GM12878 (cell line): ENCODE data around the gene KLK13. TPM values are rescaled to one million over a fixed set of nuclear protein-coding genes. Genes with fewer than 3 reads are reported as not detected.

Source experiments
- ATAC-seq: fragments of 200-7000 bp; cut with Tn5 transposase; 3 replicates; pipeline ENCODE4 v1.9.1; 2020; ENCODE audit warnings: mild to moderate bottlenecking, moderate library complexity
- BruUV-seq: library from RNA; stranded (reverse); fragments of 400-500 nt; replicated peaks from 2 replicates; lab custom pipeline; 2021; lab: Mats Ljungman, UMichigan
- CTCF ChIA-PET: fragments of 300-600 bp; sonication (Branson Sonifier 250); formaldehyde crosslinking; extraction: SDS; loops from one replicate; lab custom pipeline; 2021; ENCODE audit warnings: inconsistent platforms; lab: Yijun Ruan, JAX
- POLR2A ChIA-PET: fragments of 350-600 bp; formaldehyde crosslinking; extraction: SDS; loops from one replicate; lab custom pipeline; 2021; ENCODE audit warnings: inconsistent platforms; lab: Charles Lee
- RAD21 ChIA-PET: fragments of 300-600 bp; sonication (Branson Sonifier 250); formaldehyde crosslinking; loops from one replicate; lab custom pipeline; 2023; ENCODE audit warnings: antibody characterized with exemption; ENCODE audit not compliant: unreplicated experiment; lab: Charles Lee
- SMC1A ChIA-PET: fragments of 300-600 bp; sonication (Branson Sonifier 250); formaldehyde crosslinking; loops from one replicate; lab custom pipeline; 2023; ENCODE audit not compliant: unreplicated experiment, uncharacterized antibody; lab: Charles Lee
- DNase-seq: peaks from one replicate; pipeline ENCODE4 v3.0.0-alpha.2; 2011; ENCODE audit warnings: low read depth, low spot score
- FAIRE-seq: peaks from 3 replicates; lab custom pipeline; 2011; peaks lifted over from hg19 to GRCh38; lab: Jason Lieb, UNC
- H2AFZ ChIP-seq: 2 replicates; pipeline ENCODE4 v1.6.0; 2011; ENCODE audit warnings: low read depth, low read length, control low read depth; ENCODE audit not compliant: control insufficient read depth
- H3K27ac ChIP-seq: 2 replicates; pipeline ENCODE4 v1.5.1; 2011; ENCODE audit warnings: control low read depth; ENCODE audit not compliant: control insufficient read depth, insufficient read depth
- H3K27me3 ChIP-seq, 2 experiments: replicated peaks in 1 of 2; 2 replicates each; pipeline versions ENCODE4 v1.6.0 to v1.6.1; 2011; ENCODE audit warnings: low read length in 1 of 2; ENCODE audit not compliant: control insufficient read depth in 2 of 2, insufficient read depth in 2 of 2
- H3K36me3 ChIP-seq, 2 experiments: 2 replicates each; pipeline ENCODE4 v1.5.1; 2011; ENCODE audit warnings: low read length in 1 of 2; ENCODE audit not compliant: control insufficient read depth in 2 of 2, insufficient read depth in 2 of 2
- H3K4me1 ChIP-seq: 2 replicates; pipeline ENCODE4 v1.6.1; 2011; ENCODE audit warnings: mild to moderate bottlenecking, low read length, moderate library complexity, mixed read lengths; ENCODE audit not compliant: control insufficient read depth, insufficient read depth
- H3K4me2 ChIP-seq: 2 replicates; pipeline ENCODE4 v1.6.0; 2011; ENCODE audit warnings: control low read depth; ENCODE audit not compliant: control insufficient read depth, insufficient read depth
- H3K4me3 ChIP-seq: fragments of 200-600 bp; sonication (generic); 2 replicates; pipeline ENCODE4 v1.5.1; 2016
- H3K79me2 ChIP-seq: 2 replicates; pipeline ENCODE4 v1.6.0; 2011; ENCODE audit warnings: low read length; ENCODE audit not compliant: control insufficient read depth, insufficient read depth
- H3K9ac ChIP-seq: 2 replicates; pipeline ENCODE4 v1.8.0; 2011; ENCODE audit warnings: low read length, control low read depth, mixed read lengths; ENCODE audit not compliant: control insufficient read depth, insufficient read depth
- H3K9me3 ChIP-seq: replicated peaks from 3 replicates; pipeline ENCODE4 v1.5.1; 2011; ENCODE audit warnings: mild to moderate bottlenecking, low read length; ENCODE audit not compliant: control insufficient read depth, insufficient read depth
- H4K20me1 ChIP-seq: 2 replicates; pipeline ENCODE4 v1.6.0; 2011; ENCODE audit not compliant: control insufficient read depth, insufficient read depth
- CHD4 ChIP-seq: fragments of 200-600 bp; sonication (generic); IDR thresholded peaks from 2 replicates; pipeline ENCODE4 v1.6.1; 2016; ENCODE audit warnings: mild to moderate bottlenecking
- E2F4 ChIP-seq: IDR thresholded peaks from 2 replicates; pipeline ENCODE4 v1.6.1; 2012; ENCODE audit warnings: low read depth, low read length, improper control_type of control experiment
- GABPA ChIP-seq: IDR thresholded peaks from 2 replicates; pipeline ENCODE4 v1.6.1; 2014; ENCODE audit warnings: antibody characterized with exemption, low read depth, mild to moderate bottlenecking, inconsistent platforms
- PRDM15 ChIP-seq: fragments of 450-650 bp; formaldehyde crosslinking; IDR thresholded peaks from 2 replicates; pipeline ENCODE4 v1.4.0; 2020; ENCODE audit warnings: mild to moderate bottlenecking, moderate library complexity
- RCOR1 ChIP-seq: conservative IDR thresholded peaks from 2 replicates; pipeline ENCODE4 v1.6.1; 2012; ENCODE audit warnings: low read depth, low read length, improper control_type of control experiment
- RELB ChIP-seq: fragments of 450-650 bp; IDR thresholded peaks from 2 replicates; pipeline ENCODE4 v1.6.1; 2017; ENCODE audit warnings: low read depth, mild to moderate bottlenecking, moderate library complexity
- SPI1 ChIP-seq: IDR thresholded peaks from 2 replicates; pipeline ENCODE4 v1.6.1; 2011; ENCODE audit warnings: low read depth, mild to moderate bottlenecking, low read length, moderate library complexity, borderline replicate concordance; ENCODE audit not compliant: insufficient read depth
- SUPT20H ChIP-seq: IDR thresholded peaks from 2 replicates; pipeline ENCODE4 v1.6.1; 2011; ENCODE audit warnings: low read depth, mild to moderate bottlenecking, low read length, moderate library complexity, borderline replicate concordance; ENCODE audit not compliant: control insufficient read depth
- TCF3 ChIP-seq: IDR thresholded peaks from 2 replicates; pipeline ENCODE4 v1.6.1; 2012; ENCODE audit warnings: low read depth, mild to moderate bottlenecking, low read length, borderline replicate concordance; ENCODE audit not compliant: insufficient read depth
- ZZZ3 ChIP-seq: IDR thresholded peaks from 2 replicates; pipeline ENCODE4 v1.6.1; 2011; ENCODE audit warnings: low read depth; ENCODE audit not compliant: control insufficient read depth, insufficient read length
- WGBS: methylation state at CpG from one replicate; pipeline ENCODE4 v1.1.6; 2016; ENCODE audit warnings: low lambda C conversion rate; ENCODE audit not compliant: insufficient replicate concordance, insufficient coverage; ENCODE audit errors: missing lambda C conversion rate; 5-methylcytosine and 5-hydroxymethylcytosine counted together
- in situ Hi-C: fragments of 300-500 bp; cut with MboI; formaldehyde crosslinking; loops from 9 replicates; pipeline ENCODE4 v1.14.3; 2018; ENCODE audit warnings: mixed read lengths
- intact Hi-C: fragments of 100-400 bp; cut with micrococcal nuclease; formaldehyde crosslinking; loops from one replicate; pipeline ENCODE4 v1.14.2; 2022; ENCODE audit not compliant: unreplicated experiment
- polyA plus RNA-seq, 11 experiments: library from polyadenylated mRNA; depleted of rRNA in 4 of 11; unstranded in 6 of 11; stranded (reverse) in 5 of 11; fragments of >200 nt; fragmentation: Nextera tagmentation in 4 of 11; fragmentation: Illumina TruSeq in 1 of 11; extraction: Ambion mirVana in 4 of 11; extraction: Trizol in 1 of 11; gene quantifications; 1 replicate in 1 of 11; 2 replicates in 10 of 11; pipeline versions ENCODE4 v1.2.1 to v1.2.3, GENCODE V29; 2011 to 2016; ENCODE audit warnings: inconsistent platforms in 2 of 11, missing spikeins in 2 of 11, low read depth in 1 of 11
- total RNA-seq, 4 experiments: library from RNA; depleted of rRNA in 3 of 4; stranded (reverse); fragments of >200 nt in 3 of 4; fragmentation: Illumina TruSeq in 1 of 4; extraction: Trizol in 1 of 4; gene quantifications; 2 replicates each; pipeline versions ENCODE4 v1.2.1 to v1.2.3, GENCODE V29; 2013 to 2021
- TF ChIP-seq, protein P1 (sequence below): IDR thresholded peaks from 2 replicates; pipeline ENCODE4 v1.6.1; 2012; ENCODE audit warnings: low read depth, low read length, improper control_type of control experiment
- TF ChIP-seq, protein P2 (sequence below): fragments of 450-650 bp; IDR thresholded peaks from 2 replicates; pipeline ENCODE4 v1.6.1; 2017; ENCODE audit warnings: mild to moderate bottlenecking, low read depth, inconsistent platforms; ENCODE audit not compliant: poor library complexity, severe bottlenecking

KLK13 gene
- total and polyA plus RNA-seq, 10 of the 15 experiments (the other 5 are each of a cell fraction or from before 2014, with no cell fraction given), result not detected

GRCh38 chr19:51023946-51024345 is 40.9 kb downstream of the KLK13 start:
- no peaks in the 10 kb centered on the region for H3K79me2 ChIP-seq
- no peaks in the 10 kb centered on the region for H4K20me1 ChIP-seq
- SMC1A ChIA-PET, result no interaction called here
- DNase-seq (no peak), ATAC-seq (no peak), FAIRE-seq (no peak)
- no peaks in the 10 kb centered on the region for H3K4me1 ChIP-seq
- H3K36me3 ChIP-seq, result no peaks in the 10 kb centered on the region
- 37% methylated on average over 11 of the region's 11 CpGs for WGBS
- POLR2A ChIA-PET, result no interaction called here
- H3K27me3 ChIP-seq, result no peaks in the 10 kb centered on the region; a peak in 3 of 4 replicates
- H3K9ac ChIP-seq, result no peak overlapping the region
- no peak overlapping the region for H3K4me2 ChIP-seq
- CTCF ChIA-PET, result no interaction called here
- in situ Hi-C loops (no loop called here), intact Hi-C loops (no loop called here)
- BruUV-seq, result no TSS peak
- H3K9me3 ChIP-seq, result no peaks in the 10 kb centered on the region
- H2AFZ ChIP-seq, result no peak overlapping the region
- RAD21 ChIA-PET, result no interaction called here
- H3K27ac ChIP-seq, result no peak overlapping the region
- H3K4me3 ChIP-seq, result no peak overlapping the region
- TF ChIP-seq GABPA (no peak), RCOR1 (no peak), CHD4 (no peak), SPI1 (no peak), SUPT20H (no peak), PRDM15 (CRISPR knock-in tag) (no peak), TCF3 (no peak), ZZZ3 (no peak), E2F4 (no peak), RELB (no peak)
- TF ChIP-seq, protein P1, sequence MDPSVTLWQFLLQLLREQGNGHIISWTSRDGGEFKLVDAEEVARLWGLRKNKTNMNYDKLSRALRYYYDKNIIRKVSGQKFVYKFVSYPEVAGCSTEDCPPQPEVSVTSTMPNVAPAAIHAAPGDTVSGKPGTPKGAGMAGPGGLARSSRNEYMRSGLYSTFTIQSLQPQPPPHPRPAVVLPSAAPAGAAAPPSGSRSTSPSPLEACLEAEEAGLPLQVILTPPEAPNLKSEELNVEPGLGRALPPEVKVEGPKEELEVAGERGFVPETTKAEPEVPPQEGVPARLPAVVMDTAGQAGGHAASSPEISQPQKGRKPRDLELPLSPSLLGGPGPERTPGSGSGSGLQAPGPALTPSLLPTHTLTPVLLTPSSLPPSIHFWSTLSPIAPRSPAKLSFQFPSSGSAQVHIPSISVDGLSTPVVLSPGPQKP, result no peak
- TF ChIP-seq, protein P2, sequence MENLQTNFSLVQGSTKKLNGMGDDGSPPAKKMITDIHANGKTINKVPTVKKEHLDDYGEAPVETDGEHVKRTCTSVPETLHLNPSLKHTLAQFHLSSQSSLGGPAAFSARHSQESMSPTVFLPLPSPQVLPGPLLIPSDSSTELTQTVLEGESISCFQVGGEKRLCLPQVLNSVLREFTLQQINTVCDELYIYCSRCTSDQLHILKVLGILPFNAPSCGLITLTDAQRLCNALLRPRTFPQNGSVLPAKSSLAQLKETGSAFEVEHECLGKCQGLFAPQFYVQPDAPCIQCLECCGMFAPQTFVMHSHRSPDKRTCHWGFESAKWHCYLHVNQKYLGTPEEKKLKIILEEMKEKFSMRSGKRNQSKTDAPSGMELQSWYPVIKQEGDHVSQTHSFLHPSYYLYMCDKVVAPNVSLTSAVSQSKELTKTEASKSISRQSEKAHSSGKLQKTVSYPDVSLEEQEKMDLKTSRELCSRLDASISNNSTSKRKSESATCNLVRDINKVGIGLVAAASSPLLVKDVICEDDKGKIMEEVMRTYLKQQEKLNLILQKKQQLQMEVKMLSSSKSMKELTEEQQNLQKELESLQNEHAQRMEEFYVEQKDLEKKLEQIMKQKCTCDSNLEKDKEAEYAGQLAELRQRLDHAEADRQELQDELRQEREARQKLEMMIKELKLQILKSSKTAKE, result no peak
